Caco-2 (cell line): ENCODE results near the gene MIPEP. TPM values are rescaled to one million over a fixed set of nuclear protein-coding genes. Genes with fewer than 3 reads are reported as not detected.

Experiments
- BruUV-seq: library from RNA; stranded (reverse); fragments of 400-500 nt; replicated peaks from 2 replicates; lab custom pipeline; 2021; lab: Mats Ljungman, UMichigan
- CTCF ChIA-PET: fragments of 300-600 bp; sonication (Branson Sonifier 250); formaldehyde crosslinking; loops from one replicate; lab custom pipeline; 2022; ENCODE audit warnings: antibody characterized with exemption; lab: Charles Lee
- POLR2A ChIA-PET: fragments of 300-600 bp; sonication (Branson Sonifier 250); formaldehyde crosslinking; loops from one replicate; lab custom pipeline; 2022; ENCODE audit warnings: antibody characterized with exemption; lab: Charles Lee
- DNase-seq, 2 experiments: peaks; one replicate each; pipeline versions ENCODE4 v3.0.0 to v3.0.0-alpha.2; 2020 to 2022
- H3K27me3 ChIP-seq: replicated peaks from 2 replicates; pipeline ENCODE4 v1.6.0; 2011; ENCODE audit warnings: low read length; ENCODE audit not compliant: control insufficient read depth, insufficient read depth
- H3K36me3 ChIP-seq: 2 replicates; pipeline ENCODE4 v1.5.1; 2011; ENCODE audit warnings: low read length; ENCODE audit not compliant: control insufficient read depth, insufficient read depth
- H3K4me1 ChIP-seq: fragments of 250-450 bp; sonication (Bioruptor Pico); 2 replicates; pipeline ENCODE4 v1.5.1; 2020; ENCODE audit warnings: mild to moderate bottlenecking
- H3K4me3 ChIP-seq: 2 replicates; pipeline ENCODE4 v1.5.1; 2011; ENCODE audit warnings: low read depth, mild to moderate bottlenecking, control low read depth, low read length
- H3K9me3 ChIP-seq: fragments of 250-450 bp; sonication (Bioruptor Pico); 2 replicates; pipeline ENCODE4 v1.5.1; 2020; ENCODE audit warnings: mild to moderate bottlenecking, moderate library complexity
- H3K27ac Mint-ChIP-seq: one replicate; pipeline ENCODE4 v1.8.0; 2022; ENCODE audit warnings: mixed read lengths; ENCODE audit not compliant: unreplicated experiment
- H3K27me3 Mint-ChIP-seq: one replicate; pipeline ENCODE4 v1.8.0; 2022; ENCODE audit warnings: mixed read lengths; ENCODE audit not compliant: insufficient read depth, unreplicated experiment
- H3K36me3 Mint-ChIP-seq: one replicate; pipeline ENCODE4 v1.8.0; 2022; ENCODE audit warnings: mild to moderate bottlenecking, mixed read lengths; ENCODE audit not compliant: insufficient read depth, unreplicated experiment
- H3K4me1 Mint-ChIP-seq: one replicate; pipeline ENCODE4 v1.8.0; 2022; ENCODE audit warnings: low read depth, mixed read lengths; ENCODE audit not compliant: unreplicated experiment
- H3K4me3 Mint-ChIP-seq: one replicate; pipeline ENCODE4 v1.8.0; 2022; ENCODE audit warnings: mild to moderate bottlenecking, moderate library complexity, mixed read lengths; ENCODE audit not compliant: unreplicated experiment
- H3K9me3 Mint-ChIP-seq: one replicate; pipeline ENCODE4 v1.8.0; 2022; ENCODE audit warnings: mixed read lengths; ENCODE audit not compliant: unreplicated experiment
- CTCF ChIP-seq, 2 experiments: fragments of 200-600 bp in 1 of 2; IDR thresholded peaks; 1 replicate in 1 of 2; 2 replicates in 1 of 2; pipeline versions ENCODE4 v1.5.1 to v1.8.0; 2011 to 2022; ENCODE audit warnings: antibody characterized with exemption in 1 of 2, control low read depth in 1 of 2, inconsistent platforms in 1 of 2, low read depth in 1 of 2, low read length in 1 of 2, mild to moderate bottlenecking in 1 of 2, moderate library complexity in 1 of 2; ENCODE audit not compliant: insufficient read depth in 1 of 2, severe bottlenecking in 1 of 2, unreplicated experiment in 1 of 2
- intact Hi-C: fragments of 100-400 bp; cut with micrococcal nuclease; formaldehyde crosslinking; loops from one replicate; pipeline ENCODE4 v1.10.0; 2022; ENCODE audit not compliant: unreplicated experiment
- total RNA-seq: library from RNA; stranded (reverse); gene quantifications from 2 replicates; pipeline ENCODE4 v1.2.3, GENCODE V29; 2022

Gene MIPEP
- total RNA-seq, 1 experiment from 2014 or later, result 40.6 TPM

- no peaks in the 10 kb centered on the region for H3K9me3 Mint-ChIP-seq
- H3K27ac Mint-ChIP-seq, result no peak overlapping the region
- CTCF ChIA-PET, result no interaction called here
- Histone ChIP-seq H3K9me3 (no peaks in the 10 kb centered on the region), H3K36me3 (no peaks in the 10 kb centered on the region), H3K4me1 (no peaks in the 10 kb centered on the region), H3K4me3 (no peak overlapping the region), H3K27me3 (no peaks in the 10 kb centered on the region)
- TF ChIP-seq CTCF (IDR thresholded peaks at IDR 0.05; ENCODE audit: insufficient read depth in 1 of 2, low read depth in 1 of 2, low read length in 1 of 2, severe bottlenecking in 1 of 2, unreplicated experiment in 1 of 2), result no peak
- intact Hi-C loops, result no loop called here
- BruUV-seq, result no TSS peak
- peaks cover 6% of the 10 kb centered on the region for H3K36me3 Mint-ChIP-seq
- DNase-seq, result no peak
- H3K27me3 Mint-ChIP-seq, result no peaks in the 10 kb centered on the region
- no peak overlapping the region for H3K4me3 Mint-ChIP-seq
- POLR2A ChIA-PET, result no interaction called here
- H3K4me1 Mint-ChIP-seq, result peaks cover 13% of the 10 kb centered on the region
These were observed 71.4 kb downstream of the MIPEP start for GRCh38 chr13:23817830-23818229.

- no peaks in the 10 kb centered on the region for H3K27me3 ChIP-seq
- Mint-ChIP-seq H3K27ac (no peak overlapping the region), H3K4me1 (peaks cover 16% of the 10 kb centered on the region), H3K4me3 (no peak overlapping the region), H3K9me3 (no peaks in the 10 kb centered on the region), H3K27me3 (no peaks in the 10 kb centered on the region), H3K36me3 (peaks cover 8% of the 10 kb centered on the region)
- TF ChIP-seq CTCF (IDR thresholded peaks at IDR 0.05; ENCODE audit: insufficient read depth in 1 of 2, low read depth in 1 of 2, low read length in 1 of 2, severe bottlenecking in 1 of 2, unreplicated experiment in 1 of 2), result no peak
- H3K36me3 ChIP-seq, result no peaks in the 10 kb centered on the region
- POLR2A ChIA-PET, result no interaction called here
- H3K9me3 ChIP-seq, result no peaks in the 10 kb centered on the region
- no peaks in the 10 kb centered on the region for H3K4me1 ChIP-seq
- CTCF ChIA-PET, result no interaction called here
- DNase-seq, result no peak
- BruUV-seq, result no TSS peak
- intact Hi-C loops, result no loop called here
- H3K4me3 ChIP-seq, result no peak overlapping the region
These were observed 72.1 kb downstream of the MIPEP start for GRCh38 chr13:23817136-23817535.

- Histone ChIP-seq H3K27me3 (no peaks in the 10 kb centered on the region), H3K4me3 (no peak overlapping the region), H3K36me3 (no peaks in the 10 kb centered on the region), H3K9me3 (no peaks in the 10 kb centered on the region), H3K4me1 (peaks cover 16% of the 10 kb centered on the region)
- intact Hi-C loops, result no loop called here
- H3K27ac Mint-ChIP-seq, result no peak overlapping the region
- no peak for DNase-seq
- no peak for TF ChIP-seq CTCF (IDR thresholded peaks at IDR 0.05; ENCODE audit: insufficient read depth in 1 of 2, low read depth in 1 of 2, low read length in 1 of 2, severe bottlenecking in 1 of 2, unreplicated experiment in 1 of 2)
- ChIA-PET POLR2A (no interaction called here), CTCF (no interaction called here)
- H3K4me3 Mint-ChIP-seq, result no peak overlapping the region
- BruUV-seq, result no TSS peak
- no peaks in the 10 kb centered on the region for H3K27me3 Mint-ChIP-seq
- no peaks in the 10 kb centered on the region for H3K9me3 Mint-ChIP-seq
- H3K36me3 Mint-ChIP-seq, result peaks cover 12% of the 10 kb centered on the region
- peaks cover 32% of the 10 kb centered on the region for H3K4me1 Mint-ChIP-seq
These were observed 75.6 kb downstream of the MIPEP start for GRCh38 chr13:23813635-23814034.
